ENCODE data around the gene PIM1. TPM values are rescaled to one million over a fixed set of nuclear protein-coding genes. Genes with fewer than 3 reads are reported as not detected.
"Not testable (repeated sequence)": the region's sequence is repeated elsewhere in the genome, so short reads cannot be mapped to it uniquely, and the experiment has no call there.

PIM1 gene
- total RNA-seq, 3 donors from 2014 or later, result 17.4 to 56.0 (median 31.6) TPM

DNA sequence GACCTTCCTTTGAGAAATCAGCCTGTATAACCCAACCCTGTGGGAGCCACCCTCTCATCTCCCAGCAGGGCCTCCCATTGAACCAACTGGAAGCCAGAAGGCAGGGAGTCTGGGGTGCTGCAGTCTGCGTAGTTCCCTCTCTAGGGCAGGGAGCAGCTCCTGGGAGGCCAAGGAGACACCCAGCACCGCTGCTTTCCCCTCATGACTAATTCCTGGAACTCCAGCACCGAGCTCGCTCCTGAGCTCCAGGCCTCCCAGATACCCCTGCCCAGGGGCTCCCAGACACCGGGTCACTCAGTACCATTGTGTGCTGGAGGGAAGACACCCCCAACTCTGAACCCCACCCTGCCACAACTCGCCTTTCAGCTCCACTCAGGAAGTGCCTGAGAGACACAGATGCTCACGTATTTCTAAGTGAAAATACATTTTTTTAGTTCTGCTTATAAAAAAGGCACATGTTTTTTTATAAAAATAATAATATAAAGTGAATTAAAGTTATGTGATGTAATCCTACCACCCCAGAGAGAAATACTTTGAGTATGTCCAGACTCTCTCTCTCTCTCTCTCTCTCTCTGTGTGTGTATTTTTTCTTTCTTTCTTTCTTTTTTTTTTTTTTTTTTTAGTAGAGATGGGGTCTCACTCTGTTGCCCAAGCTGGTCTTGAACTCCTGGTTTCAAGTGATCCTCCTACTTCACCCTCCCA, 17.5 kb downstream of the PIM1 start:
- intact Hi-C loops (cut with DNase I; ENCODE audit: low total_unique reads), result no loop called here

DNA sequence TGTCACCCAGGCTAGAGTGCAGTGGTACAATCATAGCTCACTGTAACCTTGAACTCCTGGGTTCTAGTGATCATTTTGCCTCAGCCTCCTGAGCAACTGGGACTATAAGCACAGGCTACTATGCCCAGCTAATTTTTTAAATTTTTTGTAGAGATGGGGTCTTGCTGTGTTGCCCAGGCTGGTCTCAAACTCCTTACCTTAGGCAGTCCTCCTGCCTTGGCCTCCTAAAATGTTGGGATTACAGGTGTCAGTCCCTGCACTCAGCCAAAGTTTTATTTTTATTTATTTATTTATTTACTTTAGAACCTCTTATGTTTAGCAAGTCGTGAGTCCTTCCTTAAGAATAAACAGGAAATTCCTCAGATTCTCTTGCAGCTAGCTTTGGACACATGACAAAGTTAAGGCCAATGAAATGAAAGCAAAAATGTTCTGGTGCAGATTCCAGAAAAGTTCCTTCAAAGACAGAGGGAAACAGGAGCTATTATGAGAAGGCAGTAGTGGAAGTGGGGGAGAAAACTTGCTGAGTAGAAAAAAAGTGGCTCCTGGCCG, 19.1 kb downstream of the PIM1 start:
- intact Hi-C loops (cut with DNase I; ENCODE audit: low total_unique reads), result no loop called here
- TF ChIP-seq POLR2A (IDR thresholded peaks at IDR 0.05) (no peak), POLR2AphosphoS5 (IDR thresholded peaks at IDR 0.05) (no peak)
- TF ChIP-seq, protein P1, sequence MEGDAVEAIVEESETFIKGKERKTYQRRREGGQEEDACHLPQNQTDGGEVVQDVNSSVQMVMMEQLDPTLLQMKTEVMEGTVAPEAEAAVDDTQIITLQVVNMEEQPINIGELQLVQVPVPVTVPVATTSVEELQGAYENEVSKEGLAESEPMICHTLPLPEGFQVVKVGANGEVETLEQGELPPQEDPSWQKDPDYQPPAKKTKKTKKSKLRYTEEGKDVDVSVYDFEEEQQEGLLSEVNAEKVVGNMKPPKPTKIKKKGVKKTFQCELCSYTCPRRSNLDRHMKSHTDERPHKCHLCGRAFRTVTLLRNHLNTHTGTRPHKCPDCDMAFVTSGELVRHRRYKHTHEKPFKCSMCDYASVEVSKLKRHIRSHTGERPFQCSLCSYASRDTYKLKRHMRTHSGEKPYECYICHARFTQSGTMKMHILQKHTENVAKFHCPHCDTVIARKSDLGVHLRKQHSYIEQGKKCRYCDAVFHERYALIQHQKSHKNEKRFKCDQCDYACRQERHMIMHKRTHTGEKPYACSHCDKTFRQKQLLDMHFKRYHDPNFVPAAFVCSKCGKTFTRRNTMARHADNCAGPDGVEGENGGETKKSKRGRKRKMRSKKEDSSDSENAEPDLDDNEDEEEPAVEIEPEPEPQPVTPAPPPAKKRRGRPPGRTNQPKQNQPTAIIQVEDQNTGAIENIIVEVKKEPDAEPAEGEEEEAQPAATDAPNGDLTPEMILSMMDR (IDR thresholded peaks at IDR 0.05), result no peak
- Histone ChIP-seq H3K4me3 (no peak overlapping the region), H3K36me3 (no peaks in the 10 kb centered on the region), H3K27me3 (no peaks in the 10 kb centered on the region), H3K27ac (no peak overlapping the region), H3K4me1 (no peaks in the 10 kb centered on the region), H3K9me3 (no peaks in the 10 kb centered on the region)
- DNase-seq (ENCODE audit: low spot score in 2 of 2), result no peak

More for the DNA sequence above, 17.5 kb downstream of the PIM1 start:
- Histone ChIP-seq H3K27me3 (no peaks in the 10 kb centered on the region), H3K36me3 (no peaks in the 10 kb centered on the region), H3K27ac (no peak overlapping the region), H3K4me3 (no peak overlapping the region), H3K9me3 (no peaks in the 10 kb centered on the region), H3K4me1 (no peaks in the 10 kb centered on the region)
- no peak for DNase-seq (ENCODE audit: low spot score in 2 of 2)
- TF ChIP-seq, protein P1 (IDR thresholded peaks at IDR 0.05), result no peak
- TF ChIP-seq POLR2AphosphoS5 (IDR thresholded peaks at IDR 0.05) (no peak), POLR2A (IDR thresholded peaks at IDR 0.05) (no peak)

DNA sequence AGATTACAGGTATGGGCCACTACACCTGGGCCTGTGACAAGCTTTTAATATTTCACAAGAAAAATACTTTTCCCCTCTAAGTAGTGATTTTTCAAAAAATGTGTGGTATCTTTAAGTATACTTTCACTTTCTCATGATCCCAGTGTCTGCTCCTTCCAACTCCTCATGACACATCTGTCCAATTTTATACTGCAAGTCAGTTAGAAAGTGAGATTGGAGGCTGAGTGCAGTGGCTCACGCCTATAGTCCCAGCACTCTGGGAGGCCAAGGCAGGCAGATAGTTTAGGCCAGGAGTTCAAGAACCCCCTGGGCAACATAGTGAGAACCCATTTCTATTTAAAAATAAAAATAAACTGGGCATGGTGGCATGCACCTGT, 20.2 kb downstream of the PIM1 start:
- H3K27ac ChIP-seq, result no peak overlapping the region
- DNase-seq (ENCODE audit: low spot score in 2 of 2), result no peak
- H3K9me3 ChIP-seq, result no peaks in the 10 kb centered on the region
- no peak overlapping the region for H3K4me3 ChIP-seq
- H3K27me3 ChIP-seq, result no peaks in the 10 kb centered on the region
- TF ChIP-seq POLR2A (IDR thresholded peaks at IDR 0.05) (no peak), POLR2AphosphoS5 (IDR thresholded peaks at IDR 0.05) (no peak)
- TF ChIP-seq, protein P1 (IDR thresholded peaks at IDR 0.05), result no peak
- intact Hi-C loops (cut with DNase I; ENCODE audit: low total_unique reads), result no loop called here
- no peaks in the 10 kb centered on the region for H3K4me1 ChIP-seq
- H3K36me3 ChIP-seq, result no peaks in the 10 kb centered on the region

DNA sequence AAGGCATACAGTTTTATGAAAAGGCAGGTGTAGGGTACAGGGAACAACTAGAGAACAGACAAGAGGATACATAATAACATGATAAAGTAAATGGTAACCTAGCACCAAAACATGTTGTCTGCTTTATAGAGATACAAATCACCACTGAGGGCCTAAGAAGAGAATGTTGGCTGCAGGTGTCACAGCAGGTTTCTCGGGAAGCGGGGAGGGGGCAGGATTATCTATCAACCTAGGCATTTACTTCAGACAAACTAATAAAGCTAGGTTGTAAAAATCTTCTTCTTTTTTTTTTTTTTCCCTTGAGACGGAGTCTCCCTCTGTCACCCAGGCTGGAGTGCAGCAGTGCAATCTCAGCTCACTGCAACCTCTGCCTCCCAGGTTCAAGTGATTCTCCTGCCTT, 22.7 kb downstream of the PIM1 start:
- H3K36me3 ChIP-seq, result no peaks in the 10 kb centered on the region
- no peaks in the 10 kb centered on the region for H3K9me3 ChIP-seq
- DNase-seq (ENCODE audit: low spot score in 2 of 2), result no peak
- H3K27me3 ChIP-seq, result no peaks in the 10 kb centered on the region
- no peaks in the 10 kb centered on the region for H3K4me1 ChIP-seq
- H3K27ac ChIP-seq, result no peak overlapping the region
- no peak overlapping the region for H3K4me3 ChIP-seq
- intact Hi-C loops (cut with DNase I; ENCODE audit: low total_unique reads), result no loop called here
- TF ChIP-seq, protein P1 (IDR thresholded peaks at IDR 0.05), result no peak
- no peak for TF ChIP-seq POLR2AphosphoS5 (IDR thresholded peaks at IDR 0.05)
- TF ChIP-seq POLR2A (IDR thresholded peaks at IDR 0.05), result no peak

DNA sequence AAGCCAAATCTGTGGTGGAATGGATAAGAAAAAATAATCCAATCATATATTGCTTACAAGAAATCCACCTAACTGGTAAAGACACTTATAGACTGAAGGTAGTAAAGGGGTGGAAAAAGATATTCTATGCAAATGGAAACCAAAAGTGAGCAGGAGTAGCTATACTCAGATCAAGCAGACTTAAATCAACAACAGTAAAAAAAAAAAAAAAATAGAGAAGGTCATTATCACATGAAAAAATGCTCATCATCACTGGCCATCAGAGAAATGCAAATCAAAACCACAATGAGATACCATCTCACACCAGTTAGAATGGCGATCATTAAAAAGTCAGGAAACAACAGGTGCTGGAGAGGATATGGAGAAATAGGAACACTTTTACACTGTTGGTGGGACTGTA, 24.9 kb downstream of the PIM1 start:
- H3K9me3 ChIP-seq; H3K4me1 ChIP-seq; H3K27ac ChIP-seq; DNase-seq (ENCODE audit: low spot score in 2 of 2); H3K27me3 ChIP-seq; H3K4me3 ChIP-seq; H3K36me3 ChIP-seq; intact Hi-C loops (cut with DNase I; ENCODE audit: low total_unique reads): not testable (repeated sequence)

DNA sequence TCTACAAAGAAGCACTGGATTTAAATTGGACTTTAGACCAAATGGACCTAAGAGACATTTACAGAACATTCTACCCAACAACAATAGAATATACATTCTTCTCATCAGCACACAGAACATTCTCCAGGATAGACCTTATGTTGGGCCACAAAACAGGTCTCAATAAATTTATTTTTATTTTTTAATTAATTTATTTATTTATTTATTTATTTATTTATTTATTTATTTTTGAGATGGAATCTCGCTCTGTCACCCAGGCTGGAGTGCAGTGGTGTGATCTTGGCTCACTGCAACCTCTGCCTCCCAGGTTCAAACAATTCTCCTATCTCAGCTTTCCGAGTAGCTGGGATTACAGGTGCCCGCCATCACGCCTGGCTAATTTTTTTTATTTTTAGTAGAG, 26.5 kb downstream of the PIM1 start:
- H3K9me3 ChIP-seq; H3K4me3 ChIP-seq; H3K27me3 ChIP-seq; DNase-seq (ENCODE audit: low spot score in 2 of 2); intact Hi-C loops (cut with DNase I; ENCODE audit: low total_unique reads); H3K4me1 ChIP-seq; H3K27ac ChIP-seq; H3K36me3 ChIP-seq: not testable (repeated sequence)

All from breast epithelium (tissue), 4 donors.